Calu3 (cell line): ENCODE measurements around the gene EPS15. TPM values are rescaled to one million over a fixed set of nuclear protein-coding genes. Genes with fewer than 3 reads are reported as not detected.
"Not testable (repeated sequence)": the region's sequence is repeated elsewhere in the genome, so short reads cannot be mapped to it uniquely, and the experiment has no call there.

Source experiments
- BruUV-seq: library from RNA; stranded (reverse); fragments of 400-500 nt; replicated peaks from 2 replicates; lab custom pipeline; 2021; lab: Mats Ljungman, UMichigan
- CTCF ChIA-PET: fragments of 300-600 bp; sonication (Branson Sonifier 250); formaldehyde crosslinking; loops from one replicate; lab custom pipeline; 2022; ENCODE audit warnings: antibody characterized with exemption; lab: Charles Lee
- DNase-seq: peaks from one replicate; pipeline ENCODE4 v3.0.0; 2022
- H3K27ac Mint-ChIP-seq: one replicate; pipeline ENCODE4 v1.8.0; 2022; ENCODE audit warnings: mixed read lengths; ENCODE audit not compliant: unreplicated experiment
- H3K27me3 Mint-ChIP-seq: one replicate; pipeline ENCODE4 v1.8.0; 2022; ENCODE audit warnings: mixed read lengths; ENCODE audit not compliant: unreplicated experiment
- H3K36me3 Mint-ChIP-seq: one replicate; pipeline ENCODE4 v1.8.0; 2022; ENCODE audit warnings: mild to moderate bottlenecking, moderate library complexity, mixed read lengths; ENCODE audit not compliant: insufficient read depth, unreplicated experiment
- H3K4me1 Mint-ChIP-seq: one replicate; pipeline ENCODE4 v1.8.0; 2022; ENCODE audit warnings: mild to moderate bottlenecking, low read depth, mixed read lengths; ENCODE audit not compliant: unreplicated experiment
- H3K4me3 Mint-ChIP-seq: one replicate; pipeline ENCODE4 v1.8.0; 2022; ENCODE audit warnings: mild to moderate bottlenecking, low read depth, moderate library complexity, mixed read lengths; ENCODE audit not compliant: unreplicated experiment
- H3K9me3 Mint-ChIP-seq: one replicate; pipeline ENCODE4 v1.8.0; 2022; ENCODE audit warnings: low read depth, mixed read lengths; ENCODE audit not compliant: unreplicated experiment
- intact Hi-C: fragments of 100-400 bp; cut with micrococcal nuclease; formaldehyde crosslinking; loops from one replicate; pipeline ENCODE4 v1.10.0; 2022; ENCODE audit not compliant: unreplicated experiment
- total RNA-seq: library from RNA; stranded (reverse); gene quantifications from 2 replicates; pipeline ENCODE4 v1.2.3, GENCODE V29; 2022
- TF ChIP-seq, protein P1 (sequence below): fragments of 200-600 bp; IDR thresholded peaks from one replicate; pipeline ENCODE4 v1.8.0; 2022; ENCODE audit warnings: antibody characterized with exemption; ENCODE audit not compliant: unreplicated experiment

Gene EPS15
- total RNA-seq, 1 experiment from 2014 or later, result 51.2 TPM

DNA sequence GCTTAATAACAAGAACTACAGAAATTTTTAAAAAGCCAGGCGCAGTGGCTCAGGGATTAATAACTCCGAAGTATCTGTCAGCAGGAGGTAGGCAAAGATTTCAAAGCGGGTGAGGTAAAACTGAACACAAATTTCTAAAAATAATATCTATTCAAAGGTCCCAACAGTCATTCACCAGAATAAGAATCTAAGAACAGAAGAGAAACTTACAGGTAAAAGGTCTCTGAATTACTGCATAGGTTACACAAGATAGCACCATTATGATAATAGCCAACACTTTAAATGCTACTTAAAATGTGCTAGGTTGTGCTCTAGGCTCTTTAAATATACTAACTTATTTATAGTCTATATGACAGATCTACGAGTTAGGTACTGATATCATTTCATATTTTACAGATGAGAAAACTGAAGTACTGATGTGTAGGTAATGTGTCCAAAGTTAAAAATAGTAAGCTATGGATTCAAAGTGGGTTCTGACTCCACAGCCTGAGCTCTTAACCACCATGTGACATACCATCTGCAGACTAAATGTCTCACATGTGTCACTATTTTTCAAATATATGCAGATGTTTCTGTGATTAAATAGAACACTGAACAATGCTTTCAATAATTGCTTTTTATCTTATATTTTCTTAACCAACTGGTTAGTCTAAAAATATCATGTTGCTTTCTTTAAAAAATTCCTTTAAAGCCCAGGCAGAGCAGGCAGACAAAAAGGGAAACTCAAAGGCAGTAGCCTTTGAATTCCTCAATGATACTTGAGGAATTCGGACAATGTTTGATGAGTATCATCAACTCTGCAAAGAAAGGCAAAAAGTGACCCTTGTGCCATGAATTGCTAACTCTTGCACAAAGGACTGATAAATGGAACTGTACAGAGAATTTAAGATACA, 108.3 kb downstream of the EPS15 start:
- DNase-seq, result no peak
- Mint-ChIP-seq H3K36me3 (peaks cover 16% of the 10 kb centered on the region), H3K4me3 (no peak overlapping the region), H3K9me3 (no peaks in the 10 kb centered on the region), H3K4me1 (no peaks in the 10 kb centered on the region), H3K27ac (no peak overlapping the region), H3K27me3 (no peaks in the 10 kb centered on the region)
- CTCF ChIA-PET, result no interaction called here
- intact Hi-C loops, result no loop called here
- no TSS peak for BruUV-seq
- TF ChIP-seq, protein P1, sequence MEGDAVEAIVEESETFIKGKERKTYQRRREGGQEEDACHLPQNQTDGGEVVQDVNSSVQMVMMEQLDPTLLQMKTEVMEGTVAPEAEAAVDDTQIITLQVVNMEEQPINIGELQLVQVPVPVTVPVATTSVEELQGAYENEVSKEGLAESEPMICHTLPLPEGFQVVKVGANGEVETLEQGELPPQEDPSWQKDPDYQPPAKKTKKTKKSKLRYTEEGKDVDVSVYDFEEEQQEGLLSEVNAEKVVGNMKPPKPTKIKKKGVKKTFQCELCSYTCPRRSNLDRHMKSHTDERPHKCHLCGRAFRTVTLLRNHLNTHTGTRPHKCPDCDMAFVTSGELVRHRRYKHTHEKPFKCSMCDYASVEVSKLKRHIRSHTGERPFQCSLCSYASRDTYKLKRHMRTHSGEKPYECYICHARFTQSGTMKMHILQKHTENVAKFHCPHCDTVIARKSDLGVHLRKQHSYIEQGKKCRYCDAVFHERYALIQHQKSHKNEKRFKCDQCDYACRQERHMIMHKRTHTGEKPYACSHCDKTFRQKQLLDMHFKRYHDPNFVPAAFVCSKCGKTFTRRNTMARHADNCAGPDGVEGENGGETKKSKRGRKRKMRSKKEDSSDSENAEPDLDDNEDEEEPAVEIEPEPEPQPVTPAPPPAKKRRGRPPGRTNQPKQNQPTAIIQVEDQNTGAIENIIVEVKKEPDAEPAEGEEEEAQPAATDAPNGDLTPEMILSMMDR, result no peak

DNA sequence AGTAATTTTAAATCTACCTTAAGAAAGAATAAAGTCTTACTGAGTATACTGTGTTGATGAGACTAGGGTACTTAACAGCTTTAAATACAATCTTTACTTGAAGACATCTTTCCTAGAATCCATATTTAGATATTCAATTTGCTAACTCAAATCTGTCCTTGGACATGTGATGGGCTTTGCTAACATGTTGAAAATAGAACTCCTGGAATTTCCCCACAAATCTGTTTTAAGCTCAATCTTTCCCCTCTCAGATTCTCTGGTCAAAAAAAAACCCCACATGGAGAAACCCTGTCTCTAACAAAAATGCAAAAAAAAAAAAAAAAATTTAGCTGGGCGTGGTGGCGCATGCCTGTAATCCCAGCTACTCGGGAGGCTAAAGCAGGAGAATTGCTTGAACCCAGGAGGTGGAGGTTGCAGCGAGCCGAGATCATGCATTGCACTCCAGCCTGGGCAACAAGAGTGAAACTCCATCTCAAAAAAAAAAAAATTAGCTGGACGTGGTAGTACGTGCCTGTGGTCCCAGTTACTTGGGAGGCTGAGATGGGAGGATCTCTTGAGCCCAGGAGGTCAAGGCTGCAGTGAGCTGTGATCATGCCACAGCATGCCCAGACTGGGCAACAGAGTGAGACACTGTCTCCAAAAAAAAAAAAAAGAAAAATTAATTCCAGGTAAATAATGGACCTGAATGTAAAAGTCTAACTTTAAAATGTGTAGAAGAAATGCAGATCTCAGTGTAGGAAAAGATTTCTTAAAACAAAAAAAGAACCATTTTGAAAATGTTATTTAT, 109.1 kb downstream of the EPS15 start:
- H3K27me3 Mint-ChIP-seq, H3K27ac Mint-ChIP-seq, H3K4me1 Mint-ChIP-seq, H3K9me3 Mint-ChIP-seq, intact Hi-C loops, H3K4me3 Mint-ChIP-seq, DNase-seq, BruUV-seq: not testable (repeated sequence)
- CTCF ChIA-PET, result interaction anchor here (0.7 kb wide), 1 partner anchor 95 kb away, joined by 3 read pairs; no protein-coding TSS in a partner anchor
- peaks cover 16% of the 10 kb centered on the region for H3K36me3 Mint-ChIP-seq

GRCh38 chr1:51392241-51392640, 126.8 kb downstream of the EPS15 start:
- peaks cover 4% of the 10 kb centered on the region for H3K36me3 Mint-ChIP-seq
- CTCF ChIA-PET, result no interaction called here
- no peaks in the 10 kb centered on the region for H3K9me3 Mint-ChIP-seq
- TF ChIP-seq, protein P1, result no peak
- peaks cover 12% of the 10 kb centered on the region for H3K4me1 Mint-ChIP-seq
- no peaks in the 10 kb centered on the region for H3K27me3 Mint-ChIP-seq
- DNase-seq, result no peak
- H3K27ac Mint-ChIP-seq, result no peak overlapping the region
- no peak overlapping the region for H3K4me3 Mint-ChIP-seq
- BruUV-seq, result no TSS peak
- intact Hi-C loops, result no loop called here

GRCh38 chr1:51390641-51391040, 128.4 kb downstream of the EPS15 start:
- peaks cover 12% of the 10 kb centered on the region for H3K4me1 Mint-ChIP-seq
- H3K27ac Mint-ChIP-seq, H3K4me3 Mint-ChIP-seq, H3K27me3 Mint-ChIP-seq, intact Hi-C loops, H3K9me3 Mint-ChIP-seq, H3K36me3 Mint-ChIP-seq, CTCF ChIA-PET, DNase-seq, BruUV-seq: not testable (repeated sequence)

DNA sequence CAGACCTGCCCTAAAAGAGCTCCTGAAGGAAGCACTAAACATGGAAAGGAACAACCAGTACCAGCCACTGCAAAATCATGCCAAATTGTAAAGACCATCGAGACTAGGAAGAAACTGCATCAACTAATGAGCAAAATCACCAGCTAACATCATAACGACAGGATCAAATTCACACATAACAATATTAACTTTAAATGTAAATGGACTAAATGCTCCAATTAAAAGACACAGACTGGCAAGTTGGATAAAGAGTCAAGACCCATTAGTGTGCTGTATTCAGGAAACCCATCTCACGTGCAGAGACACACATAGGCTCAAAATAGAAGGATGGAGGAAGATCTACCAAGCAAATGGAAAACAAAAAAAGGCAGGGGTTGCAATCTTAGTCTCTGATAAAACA, 131.8 kb downstream of the EPS15 start:
- intact Hi-C loops, H3K27me3 Mint-ChIP-seq, H3K9me3 Mint-ChIP-seq, CTCF ChIA-PET, H3K27ac Mint-ChIP-seq, H3K4me1 Mint-ChIP-seq, DNase-seq, BruUV-seq, H3K4me3 Mint-ChIP-seq, H3K36me3 Mint-ChIP-seq: not testable (repeated sequence)

DNA sequence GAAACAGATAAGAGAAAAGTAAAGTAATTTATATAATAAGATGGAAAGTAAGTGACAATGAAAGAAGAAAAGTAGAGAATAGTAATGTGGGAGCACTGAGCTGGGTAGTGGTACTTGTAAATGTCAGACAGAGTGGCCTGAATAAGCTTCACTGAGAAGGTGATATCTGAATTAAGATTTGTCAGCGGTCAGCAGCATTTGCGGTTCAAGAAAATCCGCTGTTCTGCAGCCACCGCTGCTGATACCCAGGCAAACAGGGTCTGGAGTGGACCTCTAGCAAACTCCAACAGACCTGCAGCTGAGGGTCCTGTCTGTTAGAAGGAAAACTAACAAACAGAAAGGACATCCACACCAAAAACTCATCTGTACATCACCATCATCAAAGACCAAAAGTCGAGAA, 132.8 kb downstream of the EPS15 start:
- H3K9me3 Mint-ChIP-seq, H3K36me3 Mint-ChIP-seq, H3K4me3 Mint-ChIP-seq, intact Hi-C loops, CTCF ChIA-PET, H3K27ac Mint-ChIP-seq, BruUV-seq, H3K27me3 Mint-ChIP-seq, H3K4me1 Mint-ChIP-seq, DNase-seq: not testable (repeated sequence)
